ENCODE data around the gene CRYBA4. TPM values are rescaled to one million over a fixed set of nuclear protein-coding genes. Genes with fewer than 3 reads are reported as not detected.

CRYBA4 gene
- total RNA-seq, 1 experiment from 2014 or later = 0.52 TPM

GRCh38 chr22:26660356-26660755, 38.6 kb downstream of the CRYBA4 start:
- no peak overlapping the region for H3K14ac ChIP-seq (ENCODE audit: insufficient read depth, low read length)
- no peak overlapping the region for H3K56ac ChIP-seq (ENCODE audit: insufficient read length, low read depth, low read length)
- Mint-ChIP-seq H3K27ac (peak overlapping the region; percentile 26 to 98 (median 83); a peak in 5 of 7 replicates), H3K4me1 (peaks cover 42 to 58% of the 10 kb centered on the region in 2 experiments), H3K4me3 (peak overlapping the region in 1 of 2 experiments; percentile 61; a peak in 1 of 5 replicates), H3K36me3 (ENCODE audit: insufficient read depth in 1 of 3, low read depth in 3 of 3) (peaks cover 17 to 47% (median 30%) of the 10 kb centered on the region in 3 experiments; a peak in 6 of 7 replicates), H3K9me3 (no peaks in the 10 kb centered on the region; a peak in 1 of 5 replicates), H3K27me3 (ENCODE audit: low read depth) (peaks cover 19% of the 10 kb centered on the region)
- no peak overlapping the region for H2BK12ac ChIP-seq (ENCODE audit: insufficient read length, low read depth, low read length)
- H3K9me3 ChIP-seq (ENCODE audit: control insufficient read depth, low read depth, low read length) = no peaks in the 10 kb centered on the region
- no peaks in the 10 kb centered on the region for H3K79me1 ChIP-seq (ENCODE audit: insufficient read depth, low read depth, low read length, poor library complexity, severe bottlenecking)
- H3K23ac ChIP-seq (ENCODE audit: insufficient read length, low read depth, low read length) = no peak overlapping the region
- H3K4me1 ChIP-seq (ENCODE audit: insufficient read depth, low read length) = no peaks in the 10 kb centered on the region; the same call in 1 of the 2 replicates
- no peak overlapping the region for H2AK5ac ChIP-seq (ENCODE audit: insufficient read length, low read length)
- no peak overlapping the region for H4K8ac ChIP-seq (replicated peaks; ENCODE audit: insufficient read length, low read depth, low read length)
- no peak overlapping the region for H2BK5ac ChIP-seq (ENCODE audit: insufficient read length, low read length)
- no peak overlapping the region for H3K27ac ChIP-seq (ENCODE audit: insufficient read length, low read depth, low read length)
- H4K91ac ChIP-seq (ENCODE audit: insufficient read length, low read depth, low read length) = no peak overlapping the region
- H3K9ac ChIP-seq (ENCODE audit: extremely low read depth, insufficient read length, low read length) = no peak overlapping the region
- H3K23me2 ChIP-seq (ENCODE audit: insufficient read length, low read depth, low read length, poor library complexity, severe bottlenecking) = peaks cover 16% of the 10 kb centered on the region
- H4K20me1 ChIP-seq (ENCODE audit: control insufficient read depth, insufficient read depth, insufficient read length) = no peaks in the 10 kb centered on the region
- no peak for DNase-seq
- no peaks in the 10 kb centered on the region; the same call in 1 of the 2 replicates for H3K79me2 ChIP-seq (ENCODE audit: insufficient read depth, low read length)
- no peak overlapping the region for H3K4ac ChIP-seq (ENCODE audit: low read depth, low read length)
- no peak overlapping the region for H4K5ac ChIP-seq (ENCODE audit: insufficient read length, low read depth, low read length)
- no peak overlapping the region for H3K18ac ChIP-seq (ENCODE audit: insufficient read length, low read depth, low read length)
- H2BK15ac ChIP-seq (ENCODE audit: low read depth, low read length) = no peak overlapping the region
- H2AFZ ChIP-seq (ENCODE audit: low read length) = no peak overlapping the region
- no peak overlapping the region for H3T11ph ChIP-seq (ENCODE audit: low read length)
- H3K4me2 ChIP-seq (ENCODE audit: insufficient read depth, insufficient read length, low read length) = peak overlapping the region; percentile 4
- H2BK20ac ChIP-seq (ENCODE audit: low read depth, low read length, poor library complexity, severe bottlenecking) = no peak overlapping the region
- no CpG with 5 or more reads among the region's 6 CpGs for WGBS (ENCODE audit: extremely low coverage, insufficient read length, low lambda C conversion rate)
- TF ChIP-seq CTCF (conservative IDR thresholded peaks at IDR 0.05) = no peak
- H3K27me3 ChIP-seq (ENCODE audit: insufficient read depth, low read length) = no peaks in the 10 kb centered on the region
- H2BK120ac ChIP-seq (ENCODE audit: low read depth, low read length, poor library complexity, severe bottlenecking) = no peak overlapping the region
